ENCODE measurements around the gene KDM5B.

KDM5B gene

GRCh38 chr1:202711949-202712635, 96.1 kb downstream of the KDM5B start:
- DNase-seq, result no peak

GRCh38 chr1:202710070-202711045, 97.9 kb downstream of the KDM5B start, which contains the start of gene SYT2:
TSS of gene SYT2 (minus strand) at chr1:202710454. CDS start at chr1:202605772, 104,682 bp downstream.
- no peak for DNase-seq

- no peak for DNase-seq
These were observed 98.8 kb downstream of the KDM5B start for GRCh38 chr1:202709276-202710041.

GRCh38 chr1:202708456-202709275, 99.6 kb downstream of the KDM5B start:
- no peak for DNase-seq

GRCh38 chr1:202706851-202707250, 101.4 kb downstream of the KDM5B start:
- no peak for DNase-seq

- DNase-seq, result no peak
These were observed 103.6 kb downstream of the KDM5B start for GRCh38 chr1:202704601-202705000.

GRCh38 chr1:202703191-202703590, 105.0 kb downstream of the KDM5B start:
- DNase-seq, result no peak

- DNase-seq, result no peak
These were observed 106.1 kb downstream of the KDM5B start for GRCh38 chr1:202702088-202702487.

GRCh38 chr1:202701200-202701599, 107.0 kb downstream of the KDM5B start:
- no peak for DNase-seq

- no peak for DNase-seq
These were observed 108.2 kb downstream of the KDM5B start for GRCh38 chr1:202700061-202700460.

- DNase-seq, result no peak
These were observed 109.9 kb downstream of the KDM5B start for GRCh38 chr1:202698276-202698675.

- DNase-seq, result no peak
These were observed 111.2 kb downstream of the KDM5B start for GRCh38 chr1:202697038-202697437.

GRCh38 chr1:202694314-202694713, 113.9 kb downstream of the KDM5B start:
- DNase-seq, result peak; percentile 23

GRCh38 chr1:202692959-202693555, 115.2 kb downstream of the KDM5B start:
- DNase-seq, result no peak

GRCh38 chr1:202691816-202692215, 116.4 kb downstream of the KDM5B start:
- DNase-seq, result peak; percentile 56

GRCh38 chr1:202689493-202690342, 118.5 kb downstream of the KDM5B start:
- no peak for DNase-seq

- DNase-seq, result no peak
These were observed 119.1 kb downstream of the KDM5B start for GRCh38 chr1:202689082-202689481.

- DNase-seq, result no peak
These were observed 119.8 kb downstream of the KDM5B start for GRCh38 chr1:202688401-202688800.

GRCh38 chr1:202687798-202688197, 120.4 kb downstream of the KDM5B start:
- no peak for DNase-seq

- no peak for DNase-seq
These were observed 120.9 kb downstream of the KDM5B start for GRCh38 chr1:202687370-202687769.

- DNase-seq, result no peak
These were observed 122.6 kb downstream of the KDM5B start for GRCh38 chr1:202685641-202686040.

All from NCI-H2029 (cell line).